Liver (tissue), 3 donors: ENCODE data around the gene DCAF4.

Source experiments
- ATF3 ChIP-seq: IDR thresholded peaks from 2 replicates; pipeline ENCODE4 v1.6.1; 2016; ENCODE audit warnings: antibody characterized with exemption
- CTCF ChIP-seq: fragments of 150-350 bp; IDR thresholded peaks from 2 replicates; pipeline ENCODE4 v1.5.1; 2017; ENCODE audit warnings: improper control_type of control experiment, low read depth, low read length; ENCODE audit not compliant: missing input control
- EGR1 ChIP-seq, 2 donors: IDR thresholded peaks; 2 replicates each; pipeline ENCODE4 v1.6.1; 2016 to 2018; ENCODE audit warnings: antibody characterized with exemption in 2 of 2, low read depth in 2 of 2
- GABPA ChIP-seq, 2 donors: IDR thresholded peaks in 1 of 2; conservative IDR thresholded peaks in 1 of 2; 2 replicates each; pipeline ENCODE4 v1.6.1; 2016; ENCODE audit warnings: antibody characterized with exemption in 2 of 2, mild to moderate bottlenecking in 1 of 2, moderate library complexity in 1 of 2
- HNF4A ChIP-seq, 2 donors: conservative IDR thresholded peaks; 2 replicates each; pipeline ENCODE4 v1.6.1; 2016; ENCODE audit warnings: antibody characterized with exemption in 2 of 2, mild to moderate bottlenecking in 2 of 2
- JUND ChIP-seq, 2 donors: IDR thresholded peaks; 2 replicates each; pipeline ENCODE4 v1.6.1; 2016; ENCODE audit warnings: antibody characterized with exemption in 2 of 2
- RAD21 ChIP-seq, 2 donors: IDR thresholded peaks; 2 replicates each; pipeline ENCODE4 v1.6.1; 2016; ENCODE audit warnings: antibody characterized with exemption in 2 of 2, mild to moderate bottlenecking in 2 of 2
- RXRA ChIP-seq, 2 donors: IDR thresholded peaks; 2 replicates each; pipeline ENCODE4 v1.6.1; 2017 to 2018; ENCODE audit warnings: antibody characterized with exemption in 2 of 2, mild to moderate bottlenecking in 1 of 2
- TAF1 ChIP-seq: conservative IDR thresholded peaks from 2 replicates; pipeline ENCODE4 v1.6.1; 2016; ENCODE audit warnings: antibody characterized with exemption, mild to moderate bottlenecking
- YY1 ChIP-seq: IDR thresholded peaks from 2 replicates; pipeline ENCODE4 v1.6.1; 2016; ENCODE audit warnings: antibody characterized with exemption, mild to moderate bottlenecking
- TF ChIP-seq, protein P1 (sequence below): IDR thresholded peaks from 2 replicates; pipeline ENCODE4 v1.6.1; 2016; ENCODE audit warnings: antibody characterized with exemption, mild to moderate bottlenecking
- TF ChIP-seq, protein P2 (sequence below): IDR thresholded peaks from 2 replicates; pipeline ENCODE4 v1.6.1; 2016; ENCODE audit warnings: antibody characterized with exemption
- TF ChIP-seq, protein P3 (sequence below): IDR thresholded peaks from 2 replicates; pipeline ENCODE4 v1.6.1; 2016; ENCODE audit warnings: antibody characterized with exemption
- donor health status: healthy.
- donor health status: healthy.

DNA sequence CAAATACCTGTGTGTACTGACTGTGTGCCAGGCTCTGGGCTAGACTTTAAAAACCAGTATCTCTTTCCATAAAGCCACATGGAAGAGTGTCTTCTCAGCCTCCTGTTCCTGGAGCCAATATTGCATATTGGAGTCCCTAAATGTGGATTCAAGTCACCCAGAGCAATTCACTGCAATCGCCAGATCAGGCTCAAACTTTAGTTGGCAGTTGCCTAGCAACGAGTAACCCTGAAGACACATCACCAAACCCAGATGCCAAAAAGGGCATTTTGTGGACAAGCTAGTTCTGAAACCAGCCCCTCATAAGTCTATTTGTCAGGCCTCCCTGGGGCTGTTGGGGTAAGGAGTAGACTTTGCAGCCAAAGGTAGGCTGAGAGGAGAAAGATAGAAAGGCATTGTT is 46.1 kb upstream of the DCAF4 start:
- TF ChIP-seq, protein P1, sequence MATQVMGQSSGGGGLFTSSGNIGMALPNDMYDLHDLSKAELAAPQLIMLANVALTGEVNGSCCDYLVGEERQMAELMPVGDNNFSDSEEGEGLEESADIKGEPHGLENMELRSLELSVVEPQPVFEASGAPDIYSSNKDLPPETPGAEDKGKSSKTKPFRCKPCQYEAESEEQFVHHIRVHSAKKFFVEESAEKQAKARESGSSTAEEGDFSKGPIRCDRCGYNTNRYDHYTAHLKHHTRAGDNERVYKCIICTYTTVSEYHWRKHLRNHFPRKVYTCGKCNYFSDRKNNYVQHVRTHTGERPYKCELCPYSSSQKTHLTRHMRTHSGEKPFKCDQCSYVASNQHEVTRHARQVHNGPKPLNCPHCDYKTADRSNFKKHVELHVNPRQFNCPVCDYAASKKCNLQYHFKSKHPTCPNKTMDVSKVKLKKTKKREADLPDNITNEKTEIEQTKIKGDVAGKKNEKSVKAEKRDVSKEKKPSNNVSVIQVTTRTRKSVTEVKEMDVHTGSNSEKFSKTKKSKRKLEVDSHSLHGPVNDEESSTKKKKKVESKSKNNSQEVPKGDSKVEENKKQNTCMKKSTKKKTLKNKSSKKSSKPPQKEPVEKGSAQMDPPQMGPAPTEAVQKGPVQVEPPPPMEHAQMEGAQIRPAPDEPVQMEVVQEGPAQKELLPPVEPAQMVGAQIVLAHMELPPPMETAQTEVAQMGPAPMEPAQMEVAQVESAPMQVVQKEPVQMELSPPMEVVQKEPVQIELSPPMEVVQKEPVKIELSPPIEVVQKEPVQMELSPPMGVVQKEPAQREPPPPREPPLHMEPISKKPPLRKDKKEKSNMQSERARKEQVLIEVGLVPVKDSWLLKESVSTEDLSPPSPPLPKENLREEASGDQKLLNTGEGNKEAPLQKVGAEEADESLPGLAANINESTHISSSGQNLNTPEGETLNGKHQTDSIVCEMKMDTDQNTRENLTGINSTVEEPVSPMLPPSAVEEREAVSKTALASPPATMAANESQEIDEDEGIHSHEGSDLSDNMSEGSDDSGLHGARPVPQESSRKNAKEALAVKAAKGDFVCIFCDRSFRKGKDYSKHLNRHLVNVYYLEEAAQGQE: no peak
- TF ChIP-seq, protein P2, sequence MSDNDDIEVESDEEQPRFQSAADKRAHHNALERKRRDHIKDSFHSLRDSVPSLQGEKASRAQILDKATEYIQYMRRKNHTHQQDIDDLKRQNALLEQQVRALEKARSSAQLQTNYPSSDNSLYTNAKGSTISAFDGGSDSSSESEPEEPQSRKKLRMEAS: no peak
- no peak for TF ChIP-seq EGR1 (IDR thresholded peaks at IDR 0.05; ENCODE audit: low read depth in 2 of 2)
- TF ChIP-seq TAF1: no peak
- no peak for TF ChIP-seq CTCF
- no peak for TF ChIP-seq GABPA (IDR thresholded peaks at IDR 0.05 in 1 of 2, conservative IDR thresholded peaks at IDR 0.05 in 1 of 2)
- TF ChIP-seq JUND (IDR thresholded peaks at IDR 0.05): no peak
- TF ChIP-seq RXRA (IDR thresholded peaks at IDR 0.05): no peak
- no peak for TF ChIP-seq HNF4A (conservative IDR thresholded peaks at IDR 0.05)
- no peak for TF ChIP-seq YY1
- TF ChIP-seq RAD21 (IDR thresholded peaks at IDR 0.05): no peak
- no peak for TF ChIP-seq ATF3
- TF ChIP-seq, protein P3, sequence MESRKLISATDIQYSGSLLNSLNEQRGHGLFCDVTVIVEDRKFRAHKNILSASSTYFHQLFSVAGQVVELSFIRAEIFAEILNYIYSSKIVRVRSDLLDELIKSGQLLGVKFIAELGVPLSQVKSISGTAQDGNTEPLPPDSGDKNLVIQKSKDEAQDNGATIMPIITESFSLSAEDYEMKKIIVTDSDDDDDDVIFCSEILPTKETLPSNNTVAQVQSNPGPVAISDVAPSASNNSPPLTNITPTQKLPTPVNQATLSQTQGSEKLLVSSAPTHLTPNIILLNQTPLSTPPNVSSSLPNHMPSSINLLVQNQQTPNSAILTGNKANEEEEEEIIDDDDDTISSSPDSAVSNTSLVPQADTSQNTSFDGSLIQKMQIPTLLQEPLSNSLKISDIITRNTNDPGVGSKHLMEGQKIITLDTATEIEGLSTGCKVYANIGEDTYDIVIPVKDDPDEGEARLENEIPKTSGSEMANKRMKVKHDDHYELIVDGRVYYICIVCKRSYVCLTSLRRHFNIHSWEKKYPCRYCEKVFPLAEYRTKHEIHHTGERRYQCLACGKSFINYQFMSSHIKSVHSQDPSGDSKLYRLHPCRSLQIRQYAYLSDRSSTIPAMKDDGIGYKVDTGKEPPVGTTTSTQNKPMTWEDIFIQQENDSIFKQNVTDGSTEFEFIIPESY: no peak
